ENCODE results near the gene DUS4L.

DUS4L gene

GRCh38 chr7:107563775-107564552 is at the start of gene DUS4L, which contains the start of gene COG5:
Gene DUS4L, plus strand, starts transcription at chr7:107563971. Its CDS starts 3,100 bp downstream, at chr7:107567071.
Gene COG5, minus strand, starts transcription at chr7:107563920. Its CDS starts 24 bp downstream, at chr7:107563896.
- peaks cover 16% of the 10 kb centered on the region for H3K4me1 ChIP-seq (ENCODE audit: low read length)
- H3K4me3 ChIP-seq (ENCODE audit: low read length) = peak within 1 kb of the TSS; percentile 92
- H3K36me3 ChIP-seq (replicated peaks; ENCODE audit: low read depth, low read length) = peaks cover 3% of the 10 kb centered on the region
- no peaks in the 10 kb centered on the region for H3K27me3 ChIP-seq (ENCODE audit: low read depth, low read length)
- peaks cover 31% of the 10 kb centered on the region for H3K79me2 ChIP-seq (ENCODE audit: low read length)
- H4K20me1 ChIP-seq (ENCODE audit: insufficient read depth, low read length) = no peaks in the 10 kb centered on the region
- H3K9ac ChIP-seq (ENCODE audit: low read length) = peak within 1 kb of the TSS; percentile 79
- H2AFZ ChIP-seq (ENCODE audit: low read depth, low read length) = peak within 1 kb of the TSS; percentile 85
- H3K27ac ChIP-seq (ENCODE audit: low read length) = peak within 1 kb of the TSS; percentile 24; the same call in 1 of the 2 replicates
- H3K9me3 ChIP-seq (ENCODE audit: insufficient read depth, low read length) = no peaks in the 10 kb centered on the region
- peak within 1 kb of the TSS; percentile 91 for H3K4me2 ChIP-seq (ENCODE audit: low read length)
- no peak for TF ChIP-seq EZH2phosphoT487 (IDR thresholded peaks at IDR 0.05; ENCODE audit: low read depth)
- TF ChIP-seq CTCF (IDR thresholded peaks at IDR 0.05; ENCODE audit: low read depth, low read length) = no peak

- Histone ChIP-seq H2AFZ (ENCODE audit: low read depth, low read length) (no peak overlapping the region), H3K36me3 (replicated peaks; ENCODE audit: low read depth, low read length) (peaks cover 2% of the 10 kb centered on the region), H3K27me3 (ENCODE audit: low read depth, low read length) (no peaks in the 10 kb centered on the region), H3K4me2 (ENCODE audit: low read length) (no peak overlapping the region), H3K4me3 (ENCODE audit: low read length) (no peak overlapping the region), H3K27ac (ENCODE audit: low read length) (no peak overlapping the region), H4K20me1 (ENCODE audit: insufficient read depth, low read length) (no peaks in the 10 kb centered on the region), H3K4me1 (ENCODE audit: low read length) (peaks cover 5% of the 10 kb centered on the region; the same call in 1 of the 2 replicates), H3K79me2 (ENCODE audit: low read length) (no peaks in the 10 kb centered on the region), H3K9ac (ENCODE audit: low read length) (no peak overlapping the region), H3K9me3 (ENCODE audit: insufficient read depth, low read length) (no peaks in the 10 kb centered on the region)
- no peak for TF ChIP-seq EZH2phosphoT487 (IDR thresholded peaks at IDR 0.05; ENCODE audit: low read depth)
- TF ChIP-seq CTCF (IDR thresholded peaks at IDR 0.05; ENCODE audit: low read depth, low read length) = no peak
These were observed 37.1 kb upstream of the DUS4L start for GRCh38 chr7:107526672-107527071.

GRCh38 chr7:107527196-107527595 is 36.6 kb upstream of the DUS4L start:
- Histone ChIP-seq H4K20me1 (ENCODE audit: insufficient read depth, low read length) (no peaks in the 10 kb centered on the region), H2AFZ (ENCODE audit: low read depth, low read length) (no peak overlapping the region), H3K4me1 (ENCODE audit: low read length) (peaks cover 5% of the 10 kb centered on the region; the same call in 1 of the 2 replicates), H3K36me3 (replicated peaks; ENCODE audit: low read depth, low read length) (peaks cover 2% of the 10 kb centered on the region), H3K9ac (ENCODE audit: low read length) (no peak overlapping the region), H3K9me3 (ENCODE audit: insufficient read depth, low read length) (no peaks in the 10 kb centered on the region), H3K4me2 (ENCODE audit: low read length) (no peak overlapping the region), H3K4me3 (ENCODE audit: low read length) (no peak overlapping the region), H3K27me3 (ENCODE audit: low read depth, low read length) (no peaks in the 10 kb centered on the region), H3K27ac (ENCODE audit: low read length) (no peak overlapping the region), H3K79me2 (ENCODE audit: low read length) (no peaks in the 10 kb centered on the region)
- TF ChIP-seq EZH2phosphoT487 (IDR thresholded peaks at IDR 0.05; ENCODE audit: low read depth) (no peak), CTCF (IDR thresholded peaks at IDR 0.05; ENCODE audit: low read depth, low read length) (no peak)

GRCh38 chr7:107528461-107528860 is 35.3 kb upstream of the DUS4L start:
- no peak overlapping the region for H3K4me3 ChIP-seq (ENCODE audit: low read length)
- H3K9me3 ChIP-seq (ENCODE audit: insufficient read depth, low read length) = no peaks in the 10 kb centered on the region
- H3K4me2 ChIP-seq (ENCODE audit: low read length) = no peak overlapping the region
- peaks cover 2% of the 10 kb centered on the region for H3K36me3 ChIP-seq (replicated peaks; ENCODE audit: low read depth, low read length)
- no peak overlapping the region for H3K27ac ChIP-seq (ENCODE audit: low read length)
- no peaks in the 10 kb centered on the region for H3K4me1 ChIP-seq (ENCODE audit: low read length)
- no peaks in the 10 kb centered on the region for H3K79me2 ChIP-seq (ENCODE audit: low read length)
- H2AFZ ChIP-seq (ENCODE audit: low read depth, low read length) = no peak overlapping the region
- no peak overlapping the region for H3K9ac ChIP-seq (ENCODE audit: low read length)
- TF ChIP-seq CTCF (IDR thresholded peaks at IDR 0.05; ENCODE audit: low read depth, low read length) (no peak), EZH2phosphoT487 (IDR thresholded peaks at IDR 0.05; ENCODE audit: low read depth) (no peak)
- H4K20me1 ChIP-seq (ENCODE audit: insufficient read depth, low read length) = no peaks in the 10 kb centered on the region
- no peaks in the 10 kb centered on the region for H3K27me3 ChIP-seq (ENCODE audit: low read depth, low read length)
